ENCODE results near the gene CLCN6. TPM values are rescaled to one million over a fixed set of nuclear protein-coding genes. Genes with fewer than 3 reads are reported as not detected.

Gene CLCN6
- total and polyA plus RNA-seq, 2 experiments from 2014 or later, result 22.5 to 31.8 TPM

DNA sequence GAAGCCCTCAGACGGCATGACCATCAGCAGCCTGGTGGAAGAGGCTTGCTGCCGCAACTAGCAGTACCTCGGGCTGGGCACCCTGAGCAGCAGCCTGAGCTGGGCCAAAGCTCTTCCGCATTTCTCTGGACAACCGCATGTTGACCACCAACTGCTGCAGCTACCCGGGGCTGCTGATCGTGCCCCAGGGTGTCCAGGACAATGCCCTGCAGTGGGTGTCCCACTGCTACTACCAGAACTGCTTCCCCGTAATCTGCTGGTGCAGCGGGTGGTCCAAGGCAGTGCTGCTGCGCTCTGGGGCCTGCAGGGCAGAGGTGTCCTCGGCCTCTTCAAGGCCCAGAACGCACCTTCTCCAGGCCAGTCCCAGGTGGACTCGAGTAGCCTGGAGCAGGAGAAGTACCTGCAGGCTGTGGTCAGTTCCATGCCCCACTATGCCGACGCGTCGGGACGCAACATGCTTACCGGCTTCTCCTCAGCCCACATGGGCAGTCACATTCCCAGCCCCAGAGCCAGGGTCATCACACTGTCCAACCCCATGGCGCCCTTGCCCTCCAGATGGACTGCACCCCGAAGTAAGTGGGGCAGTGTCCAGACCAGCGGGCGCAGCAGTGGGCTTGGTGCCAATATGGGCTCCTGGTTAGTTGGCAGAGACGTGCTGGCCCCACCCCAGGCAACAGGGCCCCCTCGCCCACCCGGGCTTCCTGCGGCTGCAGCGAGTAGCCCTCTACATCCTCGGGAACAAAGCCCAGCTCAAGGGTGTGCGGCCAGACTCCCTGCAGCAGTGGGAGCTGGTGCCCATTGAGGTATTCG is 72.3 kb downstream of the CLCN6 start:
- Histone ChIP-seq H3K27me3 (no peaks in the 10 kb centered on the region), H3K9me3 (ENCODE audit: low read depth) (no peaks in the 10 kb centered on the region), H3K4me3 (no peak overlapping the region), H3K4me1 (ENCODE audit: low read depth) (peaks cover 48% of the 10 kb centered on the region), H3K27ac (no peak overlapping the region), H3K36me3 (no peaks in the 10 kb centered on the region)
- DNase-seq (ENCODE audit: low read depth in 1 of 2, low spot score in 1 of 2), result no peak
- TF ChIP-seq, protein P1, sequence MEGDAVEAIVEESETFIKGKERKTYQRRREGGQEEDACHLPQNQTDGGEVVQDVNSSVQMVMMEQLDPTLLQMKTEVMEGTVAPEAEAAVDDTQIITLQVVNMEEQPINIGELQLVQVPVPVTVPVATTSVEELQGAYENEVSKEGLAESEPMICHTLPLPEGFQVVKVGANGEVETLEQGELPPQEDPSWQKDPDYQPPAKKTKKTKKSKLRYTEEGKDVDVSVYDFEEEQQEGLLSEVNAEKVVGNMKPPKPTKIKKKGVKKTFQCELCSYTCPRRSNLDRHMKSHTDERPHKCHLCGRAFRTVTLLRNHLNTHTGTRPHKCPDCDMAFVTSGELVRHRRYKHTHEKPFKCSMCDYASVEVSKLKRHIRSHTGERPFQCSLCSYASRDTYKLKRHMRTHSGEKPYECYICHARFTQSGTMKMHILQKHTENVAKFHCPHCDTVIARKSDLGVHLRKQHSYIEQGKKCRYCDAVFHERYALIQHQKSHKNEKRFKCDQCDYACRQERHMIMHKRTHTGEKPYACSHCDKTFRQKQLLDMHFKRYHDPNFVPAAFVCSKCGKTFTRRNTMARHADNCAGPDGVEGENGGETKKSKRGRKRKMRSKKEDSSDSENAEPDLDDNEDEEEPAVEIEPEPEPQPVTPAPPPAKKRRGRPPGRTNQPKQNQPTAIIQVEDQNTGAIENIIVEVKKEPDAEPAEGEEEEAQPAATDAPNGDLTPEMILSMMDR (IDR thresholded peaks at IDR 0.05; ENCODE audit: low read depth, low read length), result no peak

DNA sequence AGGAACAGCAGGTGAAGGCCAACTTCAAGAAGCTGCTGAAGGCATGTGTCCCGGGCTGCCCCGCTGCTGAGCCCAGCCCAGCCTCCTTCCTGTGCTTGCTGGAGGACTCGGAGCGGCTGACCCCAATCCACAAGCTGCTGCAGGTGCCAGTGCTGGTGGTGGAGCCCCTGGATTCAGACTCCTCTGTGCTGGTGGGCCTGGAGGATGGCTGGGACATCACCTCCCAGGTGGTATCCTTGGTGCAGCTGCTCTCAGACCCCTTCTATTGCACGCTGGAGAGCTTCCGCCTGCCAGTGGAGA is 72.8 kb downstream of the CLCN6 start:
- Histone ChIP-seq H3K9me3 (ENCODE audit: low read depth) (no peaks in the 10 kb centered on the region), H3K36me3 (no peaks in the 10 kb centered on the region), H3K27ac (no peak overlapping the region), H3K4me1 (ENCODE audit: low read depth) (peaks cover 54% of the 10 kb centered on the region), H3K27me3 (no peaks in the 10 kb centered on the region), H3K4me3 (no peak overlapping the region)
- TF ChIP-seq, protein P1 (IDR thresholded peaks at IDR 0.05; ENCODE audit: low read depth, low read length), result no peak
- DNase-seq (ENCODE audit: low read depth in 1 of 2, low spot score in 1 of 2), result no peak

DNA sequence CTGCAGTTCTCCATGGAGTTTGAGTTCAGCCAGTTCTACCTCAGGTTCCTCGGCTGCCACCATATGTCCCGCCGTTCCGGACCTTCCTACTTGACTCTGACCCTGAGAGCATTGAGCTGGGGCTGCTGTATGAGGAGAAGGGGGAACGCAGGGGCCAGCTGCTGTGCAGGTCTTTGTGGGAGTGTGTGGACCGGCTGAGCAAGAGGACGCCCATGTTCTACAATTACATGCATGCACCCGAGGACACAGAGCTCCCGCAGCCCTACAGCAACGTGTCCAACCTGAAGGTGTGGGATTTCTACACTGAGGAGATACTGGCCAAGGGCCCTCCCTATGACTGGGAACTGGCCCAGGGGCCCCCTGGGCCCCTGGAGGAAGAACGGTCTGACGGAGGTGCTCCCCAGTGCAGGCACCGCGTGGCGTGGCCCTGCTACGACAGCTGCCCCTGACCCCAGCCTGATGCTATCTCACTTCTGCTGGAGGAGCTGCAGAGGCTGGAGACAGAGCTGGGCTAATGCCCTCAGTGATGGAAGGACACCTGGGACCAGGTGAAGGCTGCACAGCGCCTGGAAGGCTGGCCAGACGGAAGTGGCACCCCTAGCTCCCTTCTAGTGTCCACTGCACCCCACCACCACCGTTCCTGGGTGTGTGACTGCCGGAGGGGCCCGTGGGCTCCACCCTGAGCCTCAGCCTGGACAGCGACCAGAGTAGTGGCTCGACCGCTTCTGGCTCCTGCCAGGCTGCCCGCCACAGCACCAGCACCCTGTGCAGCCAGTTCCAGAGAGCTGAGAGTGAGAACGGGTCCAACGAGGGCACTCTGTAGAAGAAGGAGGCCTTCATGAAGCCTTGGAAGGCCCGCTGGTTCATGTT is 73.6 kb downstream of the CLCN6 start:
- Histone ChIP-seq H3K4me3 (no peak overlapping the region), H3K9me3 (ENCODE audit: low read depth) (no peaks in the 10 kb centered on the region), H3K27ac (peak overlapping the region; percentile 88), H3K36me3 (no peaks in the 10 kb centered on the region), H3K4me1 (ENCODE audit: low read depth) (peaks cover 49% of the 10 kb centered on the region), H3K27me3 (no peaks in the 10 kb centered on the region)
- DNase-seq (ENCODE audit: low read depth in 1 of 2, low spot score in 1 of 2), result no peak
- TF ChIP-seq, protein P1 (IDR thresholded peaks at IDR 0.05; ENCODE audit: low read depth, low read length), result no peak

DNA sequence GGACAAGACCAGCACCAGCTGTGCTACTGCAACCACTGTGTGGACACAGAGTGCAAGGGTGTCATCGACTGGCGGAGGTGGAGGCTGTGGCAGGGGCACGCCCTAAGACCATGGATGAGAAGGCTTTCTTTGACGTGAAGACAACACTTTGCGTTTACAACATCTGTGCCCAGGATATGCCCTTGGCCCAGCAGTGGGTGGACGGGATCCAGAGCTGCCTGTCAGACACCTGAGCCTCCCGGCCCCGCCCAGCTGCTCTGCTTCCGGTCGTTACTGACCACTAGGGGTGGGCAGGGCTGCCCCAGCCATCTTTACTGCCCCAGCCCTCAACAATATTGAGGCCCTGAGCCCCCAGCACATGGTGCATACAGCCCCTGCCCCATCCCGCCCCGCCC is 74.2 kb downstream of the CLCN6 start:
- Histone ChIP-seq H3K27me3 (no peaks in the 10 kb centered on the region), H3K9me3 (ENCODE audit: low read depth) (no peaks in the 10 kb centered on the region), H3K4me3 (no peak overlapping the region), H3K36me3 (no peaks in the 10 kb centered on the region), H3K27ac (peak overlapping the region; percentile 88), H3K4me1 (ENCODE audit: low read depth) (peaks cover 49% of the 10 kb centered on the region)
- DNase-seq (ENCODE audit: low read depth in 1 of 2, low spot score in 1 of 2), result no peak
- TF ChIP-seq, protein P1 (IDR thresholded peaks at IDR 0.05; ENCODE audit: low read depth, low read length), result no peak

DNA sequence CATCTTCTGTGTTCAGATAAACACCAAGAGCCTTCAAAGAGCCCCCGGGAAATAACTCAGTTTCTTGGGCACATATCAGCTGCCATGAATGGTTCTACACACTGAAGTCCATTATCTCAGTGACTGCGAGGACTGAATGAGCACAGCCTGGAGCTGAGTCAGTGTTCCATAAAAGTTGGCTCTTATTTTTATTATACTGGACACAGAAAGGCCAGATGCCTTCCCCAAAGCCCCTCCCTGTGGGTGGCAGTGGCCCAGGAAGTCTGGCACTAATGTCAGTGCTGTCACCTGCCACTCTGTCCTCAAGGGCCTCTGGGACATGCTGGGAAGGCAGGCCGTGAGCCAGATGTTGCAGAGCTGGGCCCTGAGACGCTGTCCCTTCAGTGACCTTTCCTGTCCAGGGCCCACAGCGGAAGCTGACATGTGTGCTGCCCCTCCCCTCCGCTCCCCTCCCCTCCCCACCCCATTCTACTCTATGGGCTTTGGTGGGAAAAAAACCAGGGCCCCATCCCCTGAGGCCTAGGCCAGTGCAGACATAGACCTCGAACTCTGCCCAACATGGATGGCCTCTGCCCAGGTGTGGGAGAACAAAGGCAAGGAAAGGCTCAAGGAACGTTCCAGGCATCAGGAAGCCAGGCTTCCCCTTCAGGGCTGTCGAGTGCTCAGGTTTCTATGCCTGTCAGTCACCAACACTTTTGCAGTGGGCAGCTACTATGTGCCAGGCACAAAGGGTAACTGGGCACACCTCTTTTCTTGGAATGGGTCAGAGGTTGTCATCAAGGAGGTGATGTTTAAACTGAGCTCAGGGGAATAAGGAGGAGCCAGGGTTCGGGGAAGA is 75.1 kb downstream of the CLCN6 start:
- no peak overlapping the region for H3K4me3 ChIP-seq
- DNase-seq (ENCODE audit: low read depth in 1 of 2, low spot score in 1 of 2), result peak in 1 of 2 donors; percentile 85
- peak overlapping the region; percentile 88 for H3K27ac ChIP-seq
- no peaks in the 10 kb centered on the region for H3K27me3 ChIP-seq
- no peaks in the 10 kb centered on the region for H3K9me3 ChIP-seq (ENCODE audit: low read depth)
- no peaks in the 10 kb centered on the region for H3K36me3 ChIP-seq
- H3K4me1 ChIP-seq (ENCODE audit: low read depth), result peaks cover 54% of the 10 kb centered on the region
- TF ChIP-seq, protein P1 (IDR thresholded peaks at IDR 0.05; ENCODE audit: low read depth, low read length), result no peak
